ENCODE results near the gene ZNF319. TPM values are rescaled to one million over a fixed set of nuclear protein-coding genes. Genes with fewer than 3 reads are reported as not detected.

The ZNF319 gene
- total RNA-seq, result 10 to 100 TPM; 12.0 to 12.7 TPM

- peak within 1 kb of the TSS; percentile 93 to 95 for H3K4me3 Mint-ChIP-seq
- peaks cover 56% of the 10 kb centered on the region for H3K4me1 Mint-ChIP-seq (ENCODE audit: low read depth)
- peak; percentile 20 to 26 for ATAC-seq (replicated peaks in 1 of 2)
- H3K9me3 Mint-ChIP-seq, result no peaks in the 10 kb centered on the region
- peaks cover 1 to 7% of the 10 kb centered on the region in 2 donors for H3K36me3 Mint-ChIP-seq (ENCODE audit: insufficient read depth in 2 of 2)
- H3K27me3 Mint-ChIP-seq (ENCODE audit: low read depth), result no peaks in the 10 kb centered on the region
- DNase-seq, result peak; percentile 28 to 29
- peak within 1 kb of the TSS; percentile 62 for H3K27ac Mint-ChIP-seq
These were observed at the start of gene ZNF319 for GRCh38 chr16:57999971-58000705. Gene ZNF319 (minus strand): TSS chr16:58000672. CDS start chr16:57998265, 2,407 bp downstream.

DNA sequence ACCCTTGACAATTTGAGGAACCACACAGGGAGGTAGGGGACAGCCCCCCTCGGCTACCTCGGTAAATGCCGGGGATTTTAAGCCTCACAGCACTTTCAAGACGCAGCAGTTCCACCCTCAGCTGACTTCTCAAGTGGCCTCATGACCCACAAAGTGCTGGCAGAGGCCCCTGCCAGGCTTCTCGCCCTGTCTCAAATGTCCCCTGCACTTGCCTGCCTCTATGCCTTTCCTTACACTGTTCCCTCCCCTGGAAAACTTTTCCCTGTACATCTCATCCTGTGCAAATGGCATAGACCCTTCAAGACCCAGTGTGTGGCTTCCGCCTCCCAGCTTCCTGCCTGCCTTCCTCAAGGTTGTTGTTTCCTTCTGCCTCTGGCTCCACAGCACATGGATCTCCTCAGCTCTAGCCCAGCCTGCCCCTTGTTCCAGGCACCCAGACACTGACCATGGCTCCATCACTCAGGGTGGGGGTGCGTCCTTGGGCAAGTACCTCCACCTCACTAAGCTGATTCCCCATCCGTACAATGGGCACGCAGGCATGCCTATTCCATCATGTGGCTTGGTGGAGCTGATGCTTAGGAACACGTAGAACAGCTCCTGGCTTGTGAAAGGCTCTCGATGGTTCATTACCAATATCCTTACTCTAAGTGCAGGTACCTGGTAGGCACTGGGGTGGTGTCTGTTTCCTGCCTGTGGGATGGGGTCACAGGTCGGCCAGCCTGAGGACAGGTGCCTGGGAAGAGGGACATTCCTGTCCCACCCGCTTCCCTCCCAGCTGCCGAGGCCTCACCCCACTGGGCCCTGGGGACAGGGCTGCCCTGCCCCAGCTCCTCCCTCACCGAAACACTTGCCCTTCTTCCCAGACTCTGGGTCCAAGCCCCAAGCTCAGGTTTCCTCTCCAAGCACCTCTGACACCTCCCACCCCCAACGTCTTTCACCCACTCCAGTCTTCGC, 49.0 kb upstream of the ZNF319 start:
- H3K4me1 Mint-ChIP-seq (ENCODE audit: low read depth), result no peaks in the 10 kb centered on the region
- H3K36me3 Mint-ChIP-seq (ENCODE audit: insufficient read depth in 2 of 2), result no peaks in the 10 kb centered on the region
- H3K27ac Mint-ChIP-seq, result no peak overlapping the region
- DNase-seq (no peak), ATAC-seq (replicated peaks in 1 of 2) (no peak)
- no peak overlapping the region for H3K4me3 Mint-ChIP-seq
- no peaks in the 10 kb centered on the region for H3K9me3 Mint-ChIP-seq
- no peaks in the 10 kb centered on the region for H3K27me3 Mint-ChIP-seq (ENCODE audit: low read depth)

DNA sequence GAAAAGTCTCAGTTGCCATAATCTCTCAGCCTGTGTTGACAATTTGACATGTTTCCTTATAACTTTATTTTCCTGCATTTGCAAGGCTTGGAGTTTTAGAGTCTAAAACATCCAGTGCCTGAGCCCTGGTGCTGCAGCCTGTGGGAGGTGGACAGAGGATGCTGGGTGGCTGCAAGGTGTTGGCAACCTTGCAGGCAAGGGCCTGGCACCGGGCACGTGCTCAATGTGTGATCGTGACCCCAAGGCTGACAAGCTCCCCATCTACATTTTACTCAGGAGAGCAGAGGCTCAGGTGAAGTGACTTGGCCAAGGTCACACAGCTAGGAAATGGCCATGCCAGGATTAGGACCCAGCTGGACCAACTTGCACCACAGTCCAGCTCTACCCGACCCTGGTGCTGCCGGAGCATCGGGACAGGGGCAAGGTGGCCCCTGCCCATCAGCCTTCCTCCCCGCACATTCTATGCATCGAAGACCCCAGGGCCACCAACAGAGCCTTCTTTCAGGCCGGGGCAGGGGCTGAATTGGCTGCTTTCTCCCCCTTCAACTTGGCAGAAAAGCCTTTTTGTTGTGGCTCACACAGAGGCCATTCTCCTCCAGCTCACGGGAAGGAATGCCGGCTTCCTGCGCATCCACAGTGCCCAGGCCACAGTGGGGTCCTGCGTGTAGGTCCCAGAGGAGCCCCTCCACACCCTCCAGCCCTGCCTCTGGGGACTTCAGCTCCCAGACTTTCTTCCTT, 48.2 kb upstream of the ZNF319 start:
- no peak for ATAC-seq (replicated peaks in 1 of 2)
- no peaks in the 10 kb centered on the region for H3K27me3 Mint-ChIP-seq (ENCODE audit: low read depth)
- DNase-seq, result no peak

GRCh38 chr16:58047557-58048348, 47.3 kb upstream of the ZNF319 start:
- H3K4me1 Mint-ChIP-seq (ENCODE audit: low read depth), result no peaks in the 10 kb centered on the region
- no peak overlapping the region for H3K4me3 Mint-ChIP-seq
- no peaks in the 10 kb centered on the region for H3K36me3 Mint-ChIP-seq (ENCODE audit: insufficient read depth in 2 of 2)
- no peak for ATAC-seq (replicated peaks in 1 of 2)
- no peak for DNase-seq
- no peaks in the 10 kb centered on the region for H3K27me3 Mint-ChIP-seq (ENCODE audit: low read depth)
- peak overlapping the region; percentile 19 for H3K27ac Mint-ChIP-seq
- no peaks in the 10 kb centered on the region for H3K9me3 Mint-ChIP-seq

More for the DNA sequence above, 48.2 kb upstream of the ZNF319 start:
- Mint-ChIP-seq H3K27ac (no peak overlapping the region), H3K36me3 (ENCODE audit: insufficient read depth in 2 of 2) (no peaks in the 10 kb centered on the region), H3K4me3 (no peak overlapping the region), H3K4me1 (ENCODE audit: low read depth) (no peaks in the 10 kb centered on the region), H3K9me3 (no peaks in the 10 kb centered on the region)

DNA sequence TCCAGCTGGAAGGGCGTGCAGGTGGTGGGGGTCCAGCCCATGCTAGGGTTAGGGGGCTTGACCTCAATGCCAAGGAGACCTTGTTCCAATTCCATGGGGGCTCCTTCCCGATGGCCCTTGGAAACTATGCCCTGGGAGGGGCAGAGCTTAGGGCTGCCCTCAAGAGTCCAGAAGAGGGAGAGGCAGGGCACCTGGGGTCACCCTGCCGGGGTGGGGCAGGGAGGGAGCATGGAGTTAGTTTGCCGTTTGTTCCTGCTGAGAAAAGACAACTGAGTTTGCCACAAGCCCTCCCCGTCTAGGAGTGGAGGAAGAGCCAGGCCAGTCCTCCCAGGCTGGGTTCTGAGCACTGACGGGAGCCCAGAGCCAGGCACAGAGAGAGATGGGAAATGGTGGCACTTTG, 46.5 kb upstream of the ZNF319 start:
- no peak overlapping the region for H3K4me3 Mint-ChIP-seq
- H3K27ac Mint-ChIP-seq, result no peak overlapping the region
- H3K27me3 Mint-ChIP-seq (ENCODE audit: low read depth), result no peaks in the 10 kb centered on the region
- DNase-seq (no peak), ATAC-seq (replicated peaks in 1 of 2) (no peak)
- H3K4me1 Mint-ChIP-seq (ENCODE audit: low read depth), result no peaks in the 10 kb centered on the region
- no peaks in the 10 kb centered on the region for H3K9me3 Mint-ChIP-seq
- H3K36me3 Mint-ChIP-seq (ENCODE audit: insufficient read depth in 2 of 2), result no peaks in the 10 kb centered on the region

DNA sequence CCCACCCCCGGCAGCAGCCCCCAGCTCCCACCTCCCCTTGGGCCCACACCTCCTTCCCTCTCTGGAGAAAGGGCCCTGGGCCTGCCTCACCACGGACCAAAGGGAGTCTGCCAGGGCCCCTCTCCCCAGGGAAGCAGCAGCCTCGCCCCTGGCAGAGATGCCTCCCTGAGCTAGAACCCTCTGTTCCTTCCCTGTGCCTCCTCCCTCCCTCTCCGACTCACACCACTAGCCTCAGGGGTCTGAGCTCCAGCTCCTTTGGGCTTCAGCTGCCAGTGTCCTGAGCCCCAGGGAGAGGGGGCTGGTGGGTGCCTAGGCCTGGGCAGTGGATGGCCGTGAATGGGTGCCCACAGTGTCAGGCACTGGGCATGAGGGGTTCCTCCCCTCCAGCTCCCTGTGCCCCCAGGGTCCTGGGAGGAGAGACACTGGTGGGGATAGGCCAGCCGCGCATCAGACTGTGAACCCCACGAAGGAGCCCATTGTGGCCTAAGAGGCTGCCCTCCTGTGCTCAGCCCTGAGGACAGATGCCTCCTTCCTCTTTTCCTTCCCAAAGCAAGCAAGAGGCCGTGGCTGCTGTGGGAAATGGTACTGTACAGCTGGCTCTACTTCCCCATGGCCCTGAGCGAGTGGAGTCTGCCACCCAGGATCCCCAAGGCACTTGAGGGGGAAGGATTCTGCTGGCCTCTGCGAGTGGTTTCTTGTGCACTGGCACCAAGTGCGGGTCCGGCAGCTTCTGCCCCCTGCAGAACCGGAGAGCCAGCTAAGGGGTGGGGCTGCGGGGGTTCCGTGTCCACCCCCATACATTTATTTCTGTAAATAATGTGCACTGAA, 45.8 kb upstream of the ZNF319 start:
- Mint-ChIP-seq H3K27ac (no peak overlapping the region), H3K4me3 (no peak overlapping the region), H3K27me3 (ENCODE audit: low read depth) (no peaks in the 10 kb centered on the region), H3K9me3 (no peaks in the 10 kb centered on the region), H3K36me3 (ENCODE audit: insufficient read depth in 2 of 2) (no peaks in the 10 kb centered on the region), H3K4me1 (ENCODE audit: low read depth) (no peaks in the 10 kb centered on the region)
- ATAC-seq (replicated peaks in 1 of 2), result no peak
- no peak for DNase-seq

- H3K4me3 Mint-ChIP-seq, result no peak overlapping the region
These were observed 44.6 kb upstream of the ZNF319 start for GRCh38 chr16:58045096-58045495.

GRCh38 chr16:58044266-58045019, 44.0 kb upstream of the ZNF319 start:
- no peaks in the 10 kb centered on the region for H3K36me3 Mint-ChIP-seq (ENCODE audit: insufficient read depth in 2 of 2)
- H3K4me1 Mint-ChIP-seq (ENCODE audit: low read depth), result no peaks in the 10 kb centered on the region
- H3K9me3 Mint-ChIP-seq, result no peaks in the 10 kb centered on the region
- DNase-seq (no peak), ATAC-seq (replicated peaks in 1 of 2) (no peak)
- no peaks in the 10 kb centered on the region for H3K27me3 Mint-ChIP-seq (ENCODE audit: low read depth)
- no peak overlapping the region for H3K4me3 Mint-ChIP-seq
- no peak overlapping the region for H3K27ac Mint-ChIP-seq

More at GRCh38 chr16:58045096-58045495, 44.6 kb upstream of the ZNF319 start:
- Mint-ChIP-seq H3K9me3 (no peaks in the 10 kb centered on the region), H3K27ac (no peak overlapping the region), H3K27me3 (ENCODE audit: low read depth) (no peaks in the 10 kb centered on the region), H3K36me3 (ENCODE audit: insufficient read depth in 2 of 2) (no peaks in the 10 kb centered on the region), H3K4me1 (ENCODE audit: low read depth) (no peaks in the 10 kb centered on the region)
- DNase-seq (no peak), ATAC-seq (replicated peaks in 1 of 2) (no peak)

GRCh38 chr16:58043571-58044155, 43.2 kb upstream of the ZNF319 start:
- no peaks in the 10 kb centered on the region for H3K27me3 Mint-ChIP-seq (ENCODE audit: low read depth)
- H3K36me3 Mint-ChIP-seq (ENCODE audit: insufficient read depth in 2 of 2), result no peaks in the 10 kb centered on the region
- no peaks in the 10 kb centered on the region for H3K4me1 Mint-ChIP-seq (ENCODE audit: low read depth)
- H3K9me3 Mint-ChIP-seq, result no peaks in the 10 kb centered on the region
- DNase-seq (no peak), ATAC-seq (replicated peaks in 1 of 2) (no peak)
- no peak overlapping the region for H3K27ac Mint-ChIP-seq
- H3K4me3 Mint-ChIP-seq, result no peak overlapping the region

DNA sequence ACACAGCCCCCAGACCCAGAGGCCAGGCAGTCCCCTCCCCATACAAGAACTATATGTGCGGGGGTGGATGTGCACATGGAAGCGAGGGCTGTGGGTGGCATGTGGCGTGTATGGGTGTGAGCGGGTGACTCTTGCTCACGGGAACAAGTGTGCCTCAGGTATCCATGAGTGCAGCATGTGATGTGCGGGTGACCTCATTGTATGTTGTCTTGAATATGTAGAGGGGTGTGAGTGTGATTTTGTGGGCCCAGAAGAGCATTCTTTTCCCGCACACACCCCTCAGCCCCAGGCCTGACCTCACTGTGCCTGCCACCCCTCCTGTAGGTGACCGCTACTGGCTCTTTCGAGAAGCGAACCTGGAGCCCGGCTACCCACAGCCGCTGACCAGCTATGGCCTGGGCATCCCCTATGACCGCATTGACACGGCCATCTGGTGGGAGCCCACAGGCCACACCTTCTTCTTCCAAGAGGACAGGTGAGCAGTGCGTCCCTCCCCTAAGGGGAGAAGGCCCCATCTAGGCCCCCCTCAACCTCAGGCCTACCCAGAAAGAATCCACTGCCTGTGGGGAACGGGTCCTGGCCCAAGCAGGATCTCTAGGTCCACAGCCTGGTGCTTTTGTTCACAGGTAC, 42.5 kb upstream of the ZNF319 start:
- H3K36me3 Mint-ChIP-seq (ENCODE audit: insufficient read depth in 2 of 2), result no peaks in the 10 kb centered on the region
- no peaks in the 10 kb centered on the region for H3K27me3 Mint-ChIP-seq (ENCODE audit: low read depth)
- no peaks in the 10 kb centered on the region for H3K4me1 Mint-ChIP-seq (ENCODE audit: low read depth)
- no peak overlapping the region for H3K4me3 Mint-ChIP-seq
- DNase-seq (no peak), ATAC-seq (replicated peaks in 1 of 2) (no peak)
- H3K9me3 Mint-ChIP-seq, result no peaks in the 10 kb centered on the region
- no peak overlapping the region for H3K27ac Mint-ChIP-seq
